ENCODE results near the gene HSPA1L.
"Not testable (repeated sequence)": the region's sequence is repeated elsewhere in the genome, so short reads cannot be mapped to it uniquely, and the experiment has no call there.

HSPA1L gene

GRCh38 chr6:31811645-31812044 is 3.4 kb downstream of the HSPA1L start:
- DNase-seq = no peak

- not testable (repeated sequence) for DNase-seq
Observed at GRCh38 chr6:31808599-31808998, 6.5 kb downstream of the HSPA1L start.

GRCh38 chr6:31806470-31807272 is 8.4 kb downstream of the HSPA1L start, which contains the start of gene LSM2:
Gene LSM2, minus strand, starts transcription at chr6:31806966. Its CDS starts 209 bp downstream, at chr6:31806757.
- peak; percentile 98 for DNase-seq

GRCh38 chr6:31805939-31806469 is 9.1 kb downstream of the HSPA1L start:
- DNase-seq = no peak

- not testable (repeated sequence) for DNase-seq
Observed at GRCh38 chr6:31801031-31801927, 13.8 kb downstream of the HSPA1L start.

GRCh38 chr6:31799781-31800180 is 15.3 kb downstream of the HSPA1L start:
- no peak for DNase-seq

- no peak for DNase-seq
Observed at GRCh38 chr6:31797588-31797987, 17.5 kb downstream of the HSPA1L start.

- DNase-seq = no peak
Observed at GRCh38 chr6:31796993-31797385, 18.1 kb downstream of the HSPA1L start.

- DNase-seq = peak; percentile 96 to 98
Observed at GRCh38 chr6:31795616-31796298, 19.3 kb downstream of the HSPA1L start, which contains the start of gene VARS1. Gene VARS1, minus strand, starts transcription at chr6:31795752. Its CDS starts 535 bp downstream, at chr6:31795217.

- peak in 1 of 2 experiments; percentile 70 for DNase-seq
Observed at GRCh38 chr6:31794866-31795615, 20.0 kb downstream of the HSPA1L start.

GRCh38 chr6:31794294-31794865 is 20.7 kb downstream of the HSPA1L start:
- DNase-seq = peak; percentile 48 to 61

- not testable (repeated sequence) for DNase-seq
Observed at GRCh38 chr6:31793927-31794245, 21.2 kb downstream of the HSPA1L start.

- DNase-seq = no peak
Observed at GRCh38 chr6:31792761-31793171, 22.3 kb downstream of the HSPA1L start.

GRCh38 chr6:31792090-31792374 is 23.1 kb downstream of the HSPA1L start:
- no peak for DNase-seq

- DNase-seq = peak; percentile 59 to 64
Observed at GRCh38 chr6:31791324-31792089, 23.6 kb downstream of the HSPA1L start.

GRCh38 chr6:31785475-31785874 is 29.6 kb downstream of the HSPA1L start:
- no peak for DNase-seq

- no peak for DNase-seq
Observed at GRCh38 chr6:31784098-31784925, 30.8 kb downstream of the HSPA1L start.

GRCh38 chr6:31782126-31782855 is 32.8 kb downstream of the HSPA1L start:
- no peak for DNase-seq
